ENCODE measurements around the gene DDX10. TPM values are rescaled to one million over a fixed set of nuclear protein-coding genes. Genes with fewer than 3 reads are reported as not detected.

DDX10 gene
- total RNA-seq, 1 donor from 2014 or later, result 24.5 TPM

- H3K36me3 ChIP-seq (ENCODE audit: control insufficient read depth, insufficient read depth, low read length), result no peaks in the 10 kb centered on the region
- no peak overlapping the region for H3K4me3 ChIP-seq (ENCODE audit: low read depth, low read length)
- H3K27me3 ChIP-seq (ENCODE audit: control insufficient read depth, insufficient read depth, low read length), result no peaks in the 10 kb centered on the region
- no peak for TF ChIP-seq CTCF (IDR thresholded peaks at IDR 0.05; ENCODE audit: insufficient read depth, low read length, poor library complexity, severe bottlenecking)
- no peak for DNase-seq (ENCODE audit: low read depth)
Observed at GRCh38 chr11:108672113-108672512, 7.2 kb downstream of the DDX10 start.

- no peak for DNase-seq (ENCODE audit: low read depth)
- H3K36me3 ChIP-seq (ENCODE audit: control insufficient read depth, insufficient read depth, low read length), result no peaks in the 10 kb centered on the region
Observed at GRCh38 chr11:108672786-108673185, 7.9 kb downstream of the DDX10 start.

GRCh38 chr11:108679045-108679444, 14.2 kb downstream of the DDX10 start:
- TF ChIP-seq CTCF (IDR thresholded peaks at IDR 0.05; ENCODE audit: insufficient read depth, low read length, poor library complexity, severe bottlenecking), result no peak
- Histone ChIP-seq H3K4me3 (ENCODE audit: low read depth, low read length) (no peak overlapping the region), H3K27me3 (ENCODE audit: control insufficient read depth, insufficient read depth, low read length) (no peaks in the 10 kb centered on the region), H3K36me3 (ENCODE audit: control insufficient read depth, insufficient read depth, low read length) (no peaks in the 10 kb centered on the region)
- no peak for DNase-seq (ENCODE audit: low read depth)

More at GRCh38 chr11:108672786-108673185, 7.9 kb downstream of the DDX10 start:
- H3K27me3 ChIP-seq (ENCODE audit: control insufficient read depth, insufficient read depth, low read length), result no peaks in the 10 kb centered on the region
- TF ChIP-seq CTCF (IDR thresholded peaks at IDR 0.05; ENCODE audit: insufficient read depth, low read length, poor library complexity, severe bottlenecking), result no peak
- H3K4me3 ChIP-seq (ENCODE audit: low read depth, low read length), result no peak overlapping the region

- TF ChIP-seq CTCF (IDR thresholded peaks at IDR 0.05; ENCODE audit: insufficient read depth, low read length, poor library complexity, severe bottlenecking), result no peak
- no peak for DNase-seq (ENCODE audit: low read depth)
- H3K4me3 ChIP-seq (ENCODE audit: low read depth, low read length), result no peak overlapping the region
- H3K27me3 ChIP-seq (ENCODE audit: control insufficient read depth, insufficient read depth, low read length), result no peaks in the 10 kb centered on the region
- H3K36me3 ChIP-seq (ENCODE audit: control insufficient read depth, insufficient read depth, low read length), result no peaks in the 10 kb centered on the region
Observed at GRCh38 chr11:108680271-108680670, 15.4 kb downstream of the DDX10 start.

GRCh38 chr11:108685419-108686130, 20.7 kb downstream of the DDX10 start:
- Histone ChIP-seq H3K36me3 (ENCODE audit: control insufficient read depth, insufficient read depth, low read length) (no peaks in the 10 kb centered on the region), H3K27me3 (ENCODE audit: control insufficient read depth, insufficient read depth, low read length) (no peaks in the 10 kb centered on the region), H3K4me3 (ENCODE audit: low read depth, low read length) (no peak overlapping the region)
- no peak for DNase-seq (ENCODE audit: low read depth)
- no peak for TF ChIP-seq CTCF (IDR thresholded peaks at IDR 0.05; ENCODE audit: insufficient read depth, low read length, poor library complexity, severe bottlenecking)

GRCh38 chr11:108693852-108694251, 29.0 kb downstream of the DDX10 start:
- no peaks in the 10 kb centered on the region for H3K36me3 ChIP-seq (ENCODE audit: control insufficient read depth, insufficient read depth, low read length)
- no peaks in the 10 kb centered on the region for H3K27me3 ChIP-seq (ENCODE audit: control insufficient read depth, insufficient read depth, low read length)
- TF ChIP-seq CTCF (IDR thresholded peaks at IDR 0.05; ENCODE audit: insufficient read depth, low read length, poor library complexity, severe bottlenecking), result no peak
- DNase-seq (ENCODE audit: low read depth), result no peak
- H3K4me3 ChIP-seq (ENCODE audit: low read depth, low read length), result no peak overlapping the region
